ENCODE results near the gene PARD3.
"Not testable (repeated sequence)": the region's sequence is repeated elsewhere in the genome, so short reads cannot be mapped to it uniquely, and the experiment has no call there.

The PARD3 gene

GRCh38 chr10:34711500-34711899 lies 103.6 kb downstream of the PARD3 start:
- Histone ChIP-seq H3K27ac (no peak overlapping the region), H3K4me3 (ENCODE audit: low read depth, low read length) (no peak overlapping the region), H3K9me3 (ENCODE audit: severe bottlenecking) (no peaks in the 10 kb centered on the region), H3K36me3 (no peaks in the 10 kb centered on the region), H3K27me3 (ENCODE audit: insufficient read depth, low read depth, severe bottlenecking) (no peaks in the 10 kb centered on the region)
- TF ChIP-seq CTCF (IDR thresholded peaks at IDR 0.05; ENCODE audit: low read depth, low read length) = no peak
- no peak for DNase-seq

DNA sequence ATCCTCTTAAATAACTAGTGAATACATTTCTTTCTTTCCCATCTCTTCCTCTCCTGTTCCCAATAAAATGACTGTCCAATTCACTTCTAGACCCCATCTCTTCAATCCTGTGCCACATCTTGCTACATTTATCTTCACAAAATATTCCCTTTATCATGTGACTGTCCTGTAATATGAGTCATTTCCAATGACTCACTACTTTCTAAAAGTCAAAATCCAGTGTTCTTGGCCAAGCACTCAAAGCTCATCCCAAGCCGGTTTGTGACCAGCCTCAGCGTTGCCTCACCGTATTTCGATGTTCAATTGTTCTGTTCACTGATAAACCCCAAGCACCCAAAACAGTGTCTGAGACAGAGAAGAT lies 104.7 kb downstream of the PARD3 start:
- no peak overlapping the region for H3K4me3 ChIP-seq (ENCODE audit: low read depth, low read length)
- H3K9me3 ChIP-seq (ENCODE audit: severe bottlenecking) = no peaks in the 10 kb centered on the region
- DNase-seq = no peak
- H3K27ac ChIP-seq = no peak overlapping the region
- no peak for TF ChIP-seq CTCF (IDR thresholded peaks at IDR 0.05; ENCODE audit: low read depth, low read length)
- H3K36me3 ChIP-seq = no peaks in the 10 kb centered on the region
- no peaks in the 10 kb centered on the region for H3K27me3 ChIP-seq (ENCODE audit: insufficient read depth, low read depth, severe bottlenecking)

- no peak for DNase-seq
- no peaks in the 10 kb centered on the region for H3K27me3 ChIP-seq (ENCODE audit: insufficient read depth, low read depth, severe bottlenecking)
- no peaks in the 10 kb centered on the region for H3K36me3 ChIP-seq
- H3K4me3 ChIP-seq (ENCODE audit: low read depth, low read length) = no peak overlapping the region
- H3K27ac ChIP-seq = no peak overlapping the region
- no peak for TF ChIP-seq CTCF (IDR thresholded peaks at IDR 0.05; ENCODE audit: low read depth, low read length)
- H3K9me3 ChIP-seq (ENCODE audit: severe bottlenecking) = no peaks in the 10 kb centered on the region
Measured at GRCh38 chr10:34709637-34710390, 105.3 kb downstream of the PARD3 start.

GRCh38 chr10:34707656-34708055 lies 107.4 kb downstream of the PARD3 start:
- Histone ChIP-seq H3K27me3 (ENCODE audit: insufficient read depth, low read depth, severe bottlenecking) (no peaks in the 10 kb centered on the region), H3K36me3 (no peaks in the 10 kb centered on the region)
- TF ChIP-seq CTCF (IDR thresholded peaks at IDR 0.05; ENCODE audit: low read depth, low read length) = no peak

DNA sequence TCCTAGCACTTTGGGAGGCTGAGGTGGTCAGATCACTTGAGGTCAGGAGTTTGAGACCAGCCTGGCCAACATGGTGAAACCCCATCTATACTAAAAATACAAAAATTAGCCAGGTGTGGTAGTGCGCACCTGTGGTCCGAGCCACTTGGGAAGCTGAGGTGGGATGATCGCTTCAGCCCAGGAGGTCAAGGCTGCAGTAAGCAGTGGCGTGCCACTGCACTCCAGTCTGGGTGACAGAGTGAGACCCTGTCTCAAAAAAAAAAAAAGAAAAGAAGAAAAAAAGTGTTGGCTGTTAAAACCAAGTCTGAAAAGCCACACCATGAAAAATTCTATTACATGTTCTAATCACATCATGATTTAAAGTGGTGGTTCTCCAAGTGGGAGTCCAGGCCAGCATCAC lies 108.1 kb downstream of the PARD3 start:
- H3K27me3 ChIP-seq (ENCODE audit: insufficient read depth, low read depth, severe bottlenecking); H3K36me3 ChIP-seq; H3K4me3 ChIP-seq (ENCODE audit: low read depth, low read length); H3K27ac ChIP-seq; H3K9me3 ChIP-seq (ENCODE audit: severe bottlenecking); DNase-seq: not testable (repeated sequence)

More at GRCh38 chr10:34707656-34708055, 107.4 kb downstream of the PARD3 start:
- Histone ChIP-seq H3K27ac (no peak overlapping the region), H3K9me3 (ENCODE audit: severe bottlenecking) (no peaks in the 10 kb centered on the region), H3K4me3 (ENCODE audit: low read depth, low read length) (no peak overlapping the region)
- no peak for DNase-seq

DNA sequence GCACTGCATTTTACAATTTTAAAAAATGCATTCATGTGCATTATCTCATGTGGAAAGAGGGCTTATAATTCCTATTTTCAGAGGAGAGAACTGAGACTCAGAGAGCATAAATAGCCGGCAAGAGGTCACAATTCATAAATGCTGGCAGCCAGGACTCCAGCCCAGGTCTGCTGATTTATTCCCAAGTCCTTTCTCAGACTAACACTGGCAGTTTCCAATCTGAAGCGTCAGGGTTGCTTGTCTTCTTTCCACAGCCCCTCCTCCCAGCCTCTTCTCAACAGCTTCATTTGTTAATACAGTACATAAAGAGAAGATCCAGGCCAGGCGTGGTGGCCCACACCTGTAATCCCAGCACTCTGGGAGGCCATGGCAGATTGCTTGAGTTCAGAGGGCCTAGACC lies 108.9 kb downstream of the PARD3 start:
- no peak for DNase-seq
- TF ChIP-seq CTCF (IDR thresholded peaks at IDR 0.05; ENCODE audit: low read depth, low read length) = no peak
- Histone ChIP-seq H3K27me3 (ENCODE audit: insufficient read depth, low read depth, severe bottlenecking) (no peaks in the 10 kb centered on the region), H3K36me3 (no peaks in the 10 kb centered on the region), H3K27ac (no peak overlapping the region), H3K9me3 (ENCODE audit: severe bottlenecking) (no peaks in the 10 kb centered on the region), H3K4me3 (ENCODE audit: low read depth, low read length) (no peak overlapping the region)

Data from WERI-Rb-1 (cell line).